Jurkat, Clone E6-1 (cell line): Measurements from ENCODE around the gene HLF.

Experiments
- DNase-seq: peaks from one replicate; pipeline ENCODE4 v3.0.0-alpha.2; 2011; ENCODE audit warnings: low read depth, low spot score
- H3K4me3 ChIP-seq: 2 replicates; pipeline ENCODE4 v1.5.1; 2011; ENCODE audit warnings: mild to moderate bottlenecking, low read length, control low read depth, moderate library complexity

HLF gene

GRCh38 chr17:55272711-55273578 is 8.2 kb downstream of the HLF start:
- DNase-seq = no peak
- no peak overlapping the region for H3K4me3 ChIP-seq

- no peak overlapping the region for H3K4me3 ChIP-seq
- no peak for DNase-seq
Measured at GRCh38 chr17:55273579-55274354, 9.0 kb downstream of the HLF start.

- no peak overlapping the region for H3K4me3 ChIP-seq
- DNase-seq = no peak
Measured at GRCh38 chr17:55274355-55275255, 9.8 kb downstream of the HLF start.

- no peak for DNase-seq
- H3K4me3 ChIP-seq = no peak overlapping the region
Measured at GRCh38 chr17:55275894-55276804, 11.4 kb downstream of the HLF start.

- no peak for DNase-seq
- H3K4me3 ChIP-seq = no peak overlapping the region
Measured at GRCh38 chr17:55278173-55278961, 13.6 kb downstream of the HLF start.

GRCh38 chr17:55279203-55279602 is 14.4 kb downstream of the HLF start:
- DNase-seq = no peak

GRCh38 chr17:55279788-55280187 is 15.0 kb downstream of the HLF start:
- DNase-seq = no peak
- H3K4me3 ChIP-seq = no peak overlapping the region

More at GRCh38 chr17:55279203-55279602, 14.4 kb downstream of the HLF start:
- H3K4me3 ChIP-seq = no peak overlapping the region

- no peak for DNase-seq
- no peak overlapping the region for H3K4me3 ChIP-seq
Measured at GRCh38 chr17:55280212-55280611, 15.5 kb downstream of the HLF start.

- no peak overlapping the region for H3K4me3 ChIP-seq
- DNase-seq = no peak
Measured at GRCh38 chr17:55281649-55282378, 17.1 kb downstream of the HLF start.

GRCh38 chr17:55282379-55282702 is 17.6 kb downstream of the HLF start:
- H3K4me3 ChIP-seq = no peak overlapping the region
- DNase-seq = no peak

- no peak overlapping the region for H3K4me3 ChIP-seq
- DNase-seq = no peak
Measured at GRCh38 chr17:55282741-55283140, 18.0 kb downstream of the HLF start.

- no peak for DNase-seq
- no peak overlapping the region for H3K4me3 ChIP-seq
Measured at GRCh38 chr17:55283256-55283965, 18.7 kb downstream of the HLF start.

- DNase-seq = peak; percentile 9
- H3K4me3 ChIP-seq = no peak overlapping the region
Measured at GRCh38 chr17:55284001-55284884, 19.5 kb downstream of the HLF start.

GRCh38 chr17:55284944-55285339 is 20.2 kb downstream of the HLF start:
- no peak for DNase-seq
- no peak overlapping the region for H3K4me3 ChIP-seq
